Stomach (tissue), 4 donors: ENCODE data around the gene JUN.

Source experiments
- CTCF ChIP-seq, 7 experiments: fragments of 450-650 bp in 4 of 7; fragments of 200-600 bp in 3 of 7; sonication (generic) in 3 of 7; IDR thresholded peaks; one replicate each; pipeline ENCODE4 v1.5.1; 2016 to 2019; ENCODE audit warnings: antibody characterized with exemption in 7 of 7, control low read depth in 2 of 7, mild to moderate bottlenecking in 1 of 7
- POLR2A ChIP-seq, 4 donors: fragments of 450-650 bp; IDR thresholded peaks; one replicate each; pipeline ENCODE4 v1.6.1; 2016; ENCODE audit warnings: antibody characterized with exemption in 4 of 4, control low read depth in 2 of 4, mild to moderate bottlenecking in 1 of 4, moderate library complexity in 1 of 4

GRCh38 chr1:58813801-58814200 lies 30.0 kb upstream of the JUN start:
- no peak for TF ChIP-seq CTCF (IDR thresholded peaks at IDR 0.05)
- no peak for TF ChIP-seq POLR2A (IDR thresholded peaks at IDR 0.05)
